Stimulated activated naive B cell treated with anti-CD40 and anti-IgM and Interleukin-4, amounts not matched to agents 10 μg/mL and 1 μg/mL and 100 μg/mL, for 72 hours (primary cell): ENCODE results near the gene SAC3D1.

ENCODE experiments used
- ATAC-seq, 2 donors: fragments of 150-1000 bp; cut with Tn5 transposase; replicated peaks; 2 replicates each; pipeline ENCODE4 v1.10.0; 2021; ENCODE audit warnings: moderate library complexity in 1 of 2
- DNase-seq: peaks from one replicate; pipeline ENCODE4 v3.0.0; 2021
- H3K27ac Mint-ChIP-seq: one replicate; pipeline ENCODE4 v1.8.0; 2022; ENCODE audit warnings: mild to moderate bottlenecking, mixed read lengths
- H3K27me3 Mint-ChIP-seq, 2 donors: one replicate each; pipeline ENCODE4 v1.8.0; 2022; ENCODE audit warnings: mixed read lengths in 2 of 2
- H3K36me3 Mint-ChIP-seq, 2 donors: one replicate each; pipeline ENCODE4 v1.8.0; 2022; ENCODE audit warnings: mixed read lengths in 2 of 2, mild to moderate bottlenecking in 1 of 2
- H3K4me1 Mint-ChIP-seq, 2 donors: one replicate each; pipeline ENCODE4 v1.8.0; 2022; ENCODE audit warnings: mixed read lengths in 2 of 2, mild to moderate bottlenecking in 1 of 2
- H3K4me3 Mint-ChIP-seq, 2 donors: one replicate each; pipeline ENCODE4 v1.8.0; 2022; ENCODE audit warnings: mild to moderate bottlenecking in 2 of 2, mixed read lengths in 2 of 2, moderate library complexity in 1 of 2
- H3K9me3 Mint-ChIP-seq, 2 donors: one replicate each; pipeline ENCODE4 v1.8.0; 2022; ENCODE audit warnings: mixed read lengths in 2 of 2, mild to moderate bottlenecking in 1 of 2

Gene SAC3D1

GRCh38 chr11:65040520-65040846, 527 bp upstream of the SAC3D1 start:
- Mint-ChIP-seq H3K27me3 (no peaks in the 10 kb centered on the region), H3K36me3 (peaks cover 8 to 25% of the 10 kb centered on the region in 2 donors), H3K4me3 (peak overlapping the region; percentile 92 to 96), H3K27ac (peak overlapping the region; percentile 94), H3K4me1 (peaks cover 17 to 25% of the 10 kb centered on the region in 2 donors), H3K9me3 (no peaks in the 10 kb centered on the region)
- ATAC-seq = no peak
- no peak for DNase-seq

GRCh38 chr11:65042891-65043290, 1.9 kb downstream of the SAC3D1 start:
- Mint-ChIP-seq H3K9me3 (no peaks in the 10 kb centered on the region), H3K27ac (no peak overlapping the region), H3K27me3 (no peaks in the 10 kb centered on the region), H3K4me3 (peak overlapping the region; percentile 85 to 96), H3K4me1 (peaks cover 22 to 44% of the 10 kb centered on the region in 2 donors), H3K36me3 (peaks cover 8 to 18% of the 10 kb centered on the region in 2 donors)
- no peak for DNase-seq
- ATAC-seq = no peak

GRCh38 chr11:65043881-65044501, 3.0 kb downstream of the SAC3D1 start:
- no peak for DNase-seq
- Mint-ChIP-seq H3K27ac (peak overlapping the region; percentile 72), H3K4me1 (peaks cover 21 to 39% of the 10 kb centered on the region in 2 donors)

GRCh38 chr11:65045061-65045460, 4.1 kb downstream of the SAC3D1 start:
- Mint-ChIP-seq H3K36me3 (peaks cover 4 to 9% of the 10 kb centered on the region in 2 donors), H3K4me1 (peaks cover 18 to 39% of the 10 kb centered on the region in 2 donors), H3K9me3 (no peaks in the 10 kb centered on the region), H3K27ac (no peak overlapping the region), H3K4me3 (no peak overlapping the region), H3K27me3 (no peaks in the 10 kb centered on the region)
- ATAC-seq (no peak), DNase-seq (no peak)

More at GRCh38 chr11:65043881-65044501, 3.0 kb downstream of the SAC3D1 start:
- Mint-ChIP-seq H3K36me3 (peaks cover 4 to 9% of the 10 kb centered on the region in 2 donors), H3K4me3 (no peak overlapping the region), H3K9me3 (no peaks in the 10 kb centered on the region), H3K27me3 (no peaks in the 10 kb centered on the region)
- no peak for ATAC-seq

GRCh38 chr11:65045728-65046127, 4.7 kb downstream of the SAC3D1 start:
- Mint-ChIP-seq H3K27me3 (no peaks in the 10 kb centered on the region), H3K4me3 (no peak overlapping the region), H3K36me3 (peaks cover 4 to 9% of the 10 kb centered on the region in 2 donors), H3K9me3 (no peaks in the 10 kb centered on the region), H3K4me1 (peaks cover 18 to 36% of the 10 kb centered on the region in 2 donors), H3K27ac (no peak overlapping the region)
- DNase-seq = no peak
- no peak for ATAC-seq

GRCh38 chr11:65047581-65048422, 6.8 kb downstream of the SAC3D1 start:
- peak overlapping the region; percentile 83 to 85 for H3K4me3 Mint-ChIP-seq
- H3K9me3 Mint-ChIP-seq = no peaks in the 10 kb centered on the region
- ATAC-seq (peak; percentile 79 to 81), DNase-seq (no peak)
- peaks cover 12 to 31% of the 10 kb centered on the region in 2 donors for H3K4me1 Mint-ChIP-seq
- peaks cover 4 to 9% of the 10 kb centered on the region in 2 donors for H3K36me3 Mint-ChIP-seq
- H3K27ac Mint-ChIP-seq = peak overlapping the region; percentile 86
- no peaks in the 10 kb centered on the region for H3K27me3 Mint-ChIP-seq

GRCh38 chr11:65051398-65051858, 10.4 kb downstream of the SAC3D1 start:
- no peaks in the 10 kb centered on the region for H3K36me3 Mint-ChIP-seq
- H3K4me1 Mint-ChIP-seq = peaks cover 31 to 45% of the 10 kb centered on the region in 2 donors
- no peak overlapping the region for H3K27ac Mint-ChIP-seq
- no peaks in the 10 kb centered on the region for H3K9me3 Mint-ChIP-seq
- H3K4me3 Mint-ChIP-seq = no peak overlapping the region
- ATAC-seq (no peak), DNase-seq (no peak)
- H3K27me3 Mint-ChIP-seq = no peaks in the 10 kb centered on the region

- no peaks in the 10 kb centered on the region for H3K9me3 Mint-ChIP-seq
- peaks cover 23 to 27% of the 10 kb centered on the region in 2 donors for H3K4me1 Mint-ChIP-seq
- ATAC-seq = peak; percentile 53 to 55
- DNase-seq = no peak
- H3K27me3 Mint-ChIP-seq = no peaks in the 10 kb centered on the region
- peak overlapping the region; percentile 33 to 46 for H3K4me3 Mint-ChIP-seq
- no peaks in the 10 kb centered on the region for H3K36me3 Mint-ChIP-seq
- H3K27ac Mint-ChIP-seq = peak overlapping the region; percentile 62
These were observed 13.0 kb downstream of the SAC3D1 start for GRCh38 chr11:65053827-65054508.

- H3K27ac Mint-ChIP-seq = no peak overlapping the region
- ATAC-seq (peak in 1 of 2 donors; percentile 21), DNase-seq (no peak)
- H3K9me3 Mint-ChIP-seq = no peaks in the 10 kb centered on the region
- H3K4me3 Mint-ChIP-seq = no peak overlapping the region
- no peaks in the 10 kb centered on the region for H3K27me3 Mint-ChIP-seq
- H3K36me3 Mint-ChIP-seq = no peaks in the 10 kb centered on the region
- peaks cover 23 to 27% of the 10 kb centered on the region in 2 donors for H3K4me1 Mint-ChIP-seq
These were observed 14.5 kb downstream of the SAC3D1 start for GRCh38 chr11:65055538-65055937.

GRCh38 chr11:65056999-65057398, 16.0 kb downstream of the SAC3D1 start:
- ATAC-seq = no peak
- peaks cover 24 to 33% of the 10 kb centered on the region in 2 donors for H3K4me1 Mint-ChIP-seq

GRCh38 chr11:65057526-65057925, 16.5 kb downstream of the SAC3D1 start:
- Mint-ChIP-seq H3K27ac (no peak overlapping the region), H3K4me3 (no peak overlapping the region), H3K36me3 (no peaks in the 10 kb centered on the region), H3K27me3 (no peaks in the 10 kb centered on the region), H3K9me3 (no peaks in the 10 kb centered on the region), H3K4me1 (peaks cover 28 to 33% of the 10 kb centered on the region in 2 donors)
- ATAC-seq (no peak), DNase-seq (no peak)

More at GRCh38 chr11:65056999-65057398, 16.0 kb downstream of the SAC3D1 start:
- Mint-ChIP-seq H3K4me3 (no peak overlapping the region), H3K36me3 (no peaks in the 10 kb centered on the region), H3K27ac (no peak overlapping the region), H3K27me3 (no peaks in the 10 kb centered on the region), H3K9me3 (no peaks in the 10 kb centered on the region)
- DNase-seq = no peak

- ATAC-seq (no peak), DNase-seq (no peak)
- Mint-ChIP-seq H3K9me3 (no peaks in the 10 kb centered on the region), H3K36me3 (no peaks in the 10 kb centered on the region), H3K4me3 (no peak overlapping the region), H3K4me1 (peaks cover 26 to 30% of the 10 kb centered on the region in 2 donors), H3K27me3 (no peaks in the 10 kb centered on the region), H3K27ac (no peak overlapping the region)
These were observed 17.0 kb downstream of the SAC3D1 start for GRCh38 chr11:65058012-65058411.

GRCh38 chr11:65058419-65059054, 17.5 kb downstream of the SAC3D1 start, which contains the start of gene NAALADL1:
TSS of gene NAALADL1 (minus strand) at chr11:65058553. CDS start at chr11:65058521, 32 bp downstream.
- no peak for DNase-seq
- H3K4me3 Mint-ChIP-seq = no peak within 1 kb of the TSS
- H3K9me3 Mint-ChIP-seq = no peaks in the 10 kb centered on the region
- H3K27ac Mint-ChIP-seq = no peak within 1 kb of the TSS
- no peak for ATAC-seq
- peaks cover 21 to 25% of the 10 kb centered on the region in 2 donors for H3K4me1 Mint-ChIP-seq
- H3K27me3 Mint-ChIP-seq = no peaks in the 10 kb centered on the region
- no peaks in the 10 kb centered on the region for H3K36me3 Mint-ChIP-seq

GRCh38 chr11:65059523-65059922, 18.5 kb downstream of the SAC3D1 start:
- H3K4me3 Mint-ChIP-seq = no peak overlapping the region
- DNase-seq (no peak), ATAC-seq (no peak)
- H3K4me1 Mint-ChIP-seq = peaks cover 11 to 15% of the 10 kb centered on the region in 2 donors
- no peaks in the 10 kb centered on the region for H3K36me3 Mint-ChIP-seq
- no peaks in the 10 kb centered on the region for H3K9me3 Mint-ChIP-seq
- no peak overlapping the region for H3K27ac Mint-ChIP-seq
- H3K27me3 Mint-ChIP-seq = no peaks in the 10 kb centered on the region
